Activated CD4-positive, alpha-beta T cell treated with anti-CD3 and anti-CD28 coated beads, Interleukin-10, Interleukin-2, amounts not matched to agents 100 ng/mL and 50 ng/mL, durations not matched to agents 16 hours and 8 hours (primary cell): ENCODE results near the gene KCNG1.

Experiments used
- DNase-seq: peaks from one replicate; pipeline ENCODE4 v3.0.0-alpha.2; 2020

KCNG1 gene

GRCh38 chr20:51011479-51011878 lies 11.4 kb downstream of the KCNG1 start:
- DNase-seq, result no peak

- no peak for DNase-seq
These were observed 12.0 kb downstream of the KCNG1 start for GRCh38 chr20:51010932-51011331.

GRCh38 chr20:51010043-51010365 lies 12.9 kb downstream of the KCNG1 start:
- DNase-seq, result no peak

- no peak for DNase-seq
These were observed 13.4 kb downstream of the KCNG1 start for GRCh38 chr20:51009303-51010042.

GRCh38 chr20:51008718-51009117 lies 14.2 kb downstream of the KCNG1 start:
- no peak for DNase-seq

GRCh38 chr20:51005214-51005613 lies 17.7 kb downstream of the KCNG1 start:
- DNase-seq, result no peak

GRCh38 chr20:51004781-51005180 lies 18.1 kb downstream of the KCNG1 start:
- DNase-seq, result no peak

GRCh38 chr20:51004305-51004727 lies 18.6 kb downstream of the KCNG1 start:
- DNase-seq, result no peak

GRCh38 chr20:51003753-51004152 lies 19.2 kb downstream of the KCNG1 start:
- no peak for DNase-seq

- no peak for DNase-seq
These were observed 20.3 kb downstream of the KCNG1 start for GRCh38 chr20:51002633-51003032.

- no peak for DNase-seq
These were observed 21.3 kb downstream of the KCNG1 start for GRCh38 chr20:51001430-51002265.

GRCh38 chr20:50999355-50999754 lies 23.6 kb downstream of the KCNG1 start:
- DNase-seq, result no peak

GRCh38 chr20:50996901-50997865 lies 25.7 kb downstream of the KCNG1 start:
- DNase-seq, result no peak

- no peak for DNase-seq
These were observed 27.4 kb downstream of the KCNG1 start for GRCh38 chr20:50995506-50995905.

- no peak for DNase-seq
These were observed 29.0 kb downstream of the KCNG1 start for GRCh38 chr20:50993876-50994275.

GRCh38 chr20:50992733-50993457 lies 30.0 kb downstream of the KCNG1 start:
- DNase-seq, result peak; percentile 82

GRCh38 chr20:50992336-50992732 lies 30.6 kb downstream of the KCNG1 start:
- DNase-seq, result no peak

GRCh38 chr20:50991076-50991475 lies 31.8 kb downstream of the KCNG1 start:
- DNase-seq, result no peak

- DNase-seq, result peak; percentile 83
These were observed 35.3 kb downstream of the KCNG1 start for GRCh38 chr20:50987493-50988210.

- DNase-seq, result no peak
These were observed 39.6 kb downstream of the KCNG1 start for GRCh38 chr20:50983321-50983720.

GRCh38 chr20:50982363-50982762 lies 40.5 kb downstream of the KCNG1 start:
- DNase-seq, result no peak

- no peak for DNase-seq
These were observed 41.2 kb downstream of the KCNG1 start for GRCh38 chr20:50981714-50982048.
